ENCODE data around the gene IFT25. TPM values are rescaled to one million over a fixed set of nuclear protein-coding genes. Genes with fewer than 3 reads are reported as not detected.

Gene IFT25
- total and polyA plus RNA-seq, 2 donors (not counting 3 experiments of a cell fraction or from before 2014, with no cell fraction given), result 13.0 to 34.0 TPM

- Histone ChIP-seq H3K9ac (replicated peaks; ENCODE audit: extremely low read depth, insufficient read depth, low read length) (no peak overlapping the region), H3K4me3 (replicated peaks in 1 of 3; ENCODE audit: insufficient read depth in 1 of 3, low read depth in 1 of 3, low read length in 3 of 3) (no peak overlapping the region), H3K4me2 (ENCODE audit: insufficient read depth, low read length) (no peak overlapping the region), H2AFZ (ENCODE audit: low read depth, low read length) (no peak overlapping the region), H3K4me1 (ENCODE audit: control insufficient read depth, extremely low read depth, insufficient read depth, low read length) (no peaks in the 10 kb centered on the region), H3K36me3 (ENCODE audit: control insufficient read depth in 2 of 2, extremely low read depth in 1 of 2, insufficient read depth in 2 of 2, low read length in 2 of 2) (no peaks in the 10 kb centered on the region), H3K9me3 (replicated peaks; ENCODE audit: control insufficient read depth, insufficient read depth, low read length) (no peaks in the 10 kb centered on the region), H3K79me2 (ENCODE audit: control insufficient read depth, insufficient read depth, low read length) (no peaks in the 10 kb centered on the region), H4K20me1 (replicated peaks; ENCODE audit: control insufficient read depth, extremely low read depth, insufficient read depth, low read length) (no peaks in the 10 kb centered on the region), H3K27ac (ENCODE audit: insufficient read depth, low read depth, low read length) (no peak overlapping the region), H3K9me1 (replicated peaks; ENCODE audit: control insufficient read depth, extremely low read depth, insufficient read depth, low read length) (no peaks in the 10 kb centered on the region), H3K27me3 (ENCODE audit: control insufficient read depth in 2 of 2, insufficient read depth in 2 of 2, low read length in 2 of 2) (no peaks in the 10 kb centered on the region)
- no TSS peak for BruUV-seq (replicated peaks)
- no peak for TF ChIP-seq FOS (IDR thresholded peaks at IDR 0.05; ENCODE audit: borderline replicate concordance, insufficient read depth, low read length)
- TF ChIP-seq CTCF (IDR thresholded peaks at IDR 0.05; ENCODE audit: extremely low read depth in 1 of 2, insufficient read depth in 1 of 2, low read depth in 1 of 2, low read length in 2 of 2), result peak in 1 of 2 donors; percentile 39
- ChIA-PET POLR2A (no interaction called here), CTCF (interaction anchor here (0.7 to 2.9 kb wide), 18 partner anchors 10 to 818 kb away, joined by 3 to 23 read pairs (median 3); no protein-coding TSS in a partner anchor)
- DNase-seq (ENCODE audit: low read depth, low spot score) (no peak), FAIRE-seq (no peak)
- intact Hi-C loops (cut with micrococcal nuclease) (no loop called here), dilution Hi-C loops (cut with MboI; ENCODE audit: extremely low pct_ligation_motif_present, low sequenced_read_pairs) (no loop called here)
These were observed 46.8 kb upstream of the IFT25 start for GRCh38 chr1:53992085-53992874.

GRCh38 chr1:53987880-53988279 is 42.4 kb upstream of the IFT25 start:
- Histone ChIP-seq H3K27ac (ENCODE audit: insufficient read depth, low read depth, low read length) (no peak overlapping the region), H2AFZ (ENCODE audit: low read depth, low read length) (no peak overlapping the region), H3K4me1 (ENCODE audit: control insufficient read depth, extremely low read depth, insufficient read depth, low read length) (no peaks in the 10 kb centered on the region), H3K4me2 (ENCODE audit: insufficient read depth, low read length) (no peak overlapping the region), H3K9ac (replicated peaks; ENCODE audit: extremely low read depth, insufficient read depth, low read length) (no peak overlapping the region), H4K20me1 (replicated peaks; ENCODE audit: control insufficient read depth, extremely low read depth, insufficient read depth, low read length) (no peaks in the 10 kb centered on the region), H3K36me3 (ENCODE audit: control insufficient read depth in 2 of 2, extremely low read depth in 1 of 2, insufficient read depth in 2 of 2, low read length in 2 of 2) (no peaks in the 10 kb centered on the region), H3K9me3 (replicated peaks; ENCODE audit: control insufficient read depth, insufficient read depth, low read length) (no peaks in the 10 kb centered on the region), H3K27me3 (ENCODE audit: control insufficient read depth in 2 of 2, insufficient read depth in 2 of 2, low read length in 2 of 2) (no peaks in the 10 kb centered on the region), H3K79me2 (ENCODE audit: control insufficient read depth, insufficient read depth, low read length) (no peaks in the 10 kb centered on the region), H3K9me1 (replicated peaks; ENCODE audit: control insufficient read depth, extremely low read depth, insufficient read depth, low read length) (no peaks in the 10 kb centered on the region), H3K4me3 (replicated peaks in 1 of 3; ENCODE audit: insufficient read depth in 1 of 3, low read depth in 1 of 3, low read length in 3 of 3) (no peak overlapping the region)
- intact Hi-C loops (cut with micrococcal nuclease) (no loop called here), dilution Hi-C loops (cut with MboI; ENCODE audit: extremely low pct_ligation_motif_present, low sequenced_read_pairs) (no loop called here)
- BruUV-seq (replicated peaks), result no TSS peak
- FAIRE-seq (no peak), DNase-seq (ENCODE audit: low read depth, low spot score) (no peak)
- TF ChIP-seq POLR2A (IDR thresholded peaks at IDR 0.05; ENCODE audit: low read depth, low read length) (no peak), JUN (IDR thresholded peaks at IDR 0.05; ENCODE audit: borderline replicate concordance, insufficient read depth, insufficient read length, low read depth) (no peak), MYC (IDR thresholded peaks at IDR 0.05; ENCODE audit: low read depth, low read length) (no peak), CTCF (IDR thresholded peaks at IDR 0.05; ENCODE audit: extremely low read depth in 1 of 2, insufficient read depth in 1 of 2, low read depth in 1 of 2, low read length in 2 of 2) (no peak), POLR2AphosphoS5 (IDR thresholded peaks at IDR 0.05; ENCODE audit: insufficient read depth, low read depth, low read length) (no peak), EZH2 (IDR thresholded peaks at IDR 0.05; ENCODE audit: borderline replicate concordance, low read depth, low read length, severe bottlenecking) (no peak), GATA2 (IDR thresholded peaks at IDR 0.05; ENCODE audit: insufficient read depth, insufficient read length, low read depth, low read length) (no peak), MAX (IDR thresholded peaks at IDR 0.05; ENCODE audit: insufficient read depth, insufficient read length) (no peak), FOS (IDR thresholded peaks at IDR 0.05; ENCODE audit: borderline replicate concordance, insufficient read depth, low read length) (no peak)
- ChIA-PET CTCF (no interaction called here), POLR2A (no interaction called here)

Measured in endothelial cell of umbilical vein (primary cell).